ENCODE data around the gene HNRNPD.
"Not testable (repeated sequence)": the region's sequence is repeated elsewhere in the genome, so short reads cannot be mapped to it uniquely, and the experiment has no call there.

The HNRNPD gene

GRCh38 chr4:82373816-82374625, at the start of gene HNRNPD:
Gene HNRNPD, minus strand, starts transcription at chr4:82373991. Its CDS starts 313 bp downstream, at chr4:82373678.
- peak; percentile 93 for DNase-seq

- DNase-seq: no peak
Observed at GRCh38 chr4:82422616-82423015, 48.8 kb upstream of the HNRNPD start.

GRCh38 chr4:82421796-82422560, 48.2 kb upstream of the HNRNPD start:
- DNase-seq: no peak

GRCh38 chr4:82419451-82419850, 45.7 kb upstream of the HNRNPD start:
- no peak for DNase-seq

GRCh38 chr4:82415922-82416365, 42.2 kb upstream of the HNRNPD start:
- DNase-seq: no peak

GRCh38 chr4:82415061-82415460, 41.3 kb upstream of the HNRNPD start:
- not testable (repeated sequence) for DNase-seq

GRCh38 chr4:82403725-82404124, 29.9 kb upstream of the HNRNPD start:
- DNase-seq: no peak

GRCh38 chr4:82402196-82402775, 28.5 kb upstream of the HNRNPD start:
- no peak for DNase-seq

GRCh38 chr4:82401600-82401999, 27.8 kb upstream of the HNRNPD start:
- no peak for DNase-seq

GRCh38 chr4:82398263-82398662, 24.5 kb upstream of the HNRNPD start:
- no peak for DNase-seq

GRCh38 chr4:82397527-82397926, 23.7 kb upstream of the HNRNPD start:
- no peak for DNase-seq

- DNase-seq: no peak
Observed at GRCh38 chr4:82394896-82395295, 21.1 kb upstream of the HNRNPD start.

GRCh38 chr4:82390061-82390460, 16.3 kb upstream of the HNRNPD start:
- DNase-seq: not testable (repeated sequence)

GRCh38 chr4:82388405-82388804, 14.6 kb upstream of the HNRNPD start:
- no peak for DNase-seq

- DNase-seq: not testable (repeated sequence)
Observed at GRCh38 chr4:82386312-82386711, 12.5 kb upstream of the HNRNPD start.

GRCh38 chr4:82382751-82383150, 9.0 kb upstream of the HNRNPD start:
- DNase-seq: no peak

- DNase-seq: no peak
Observed at GRCh38 chr4:82381661-82382296, 8.0 kb upstream of the HNRNPD start.

GRCh38 chr4:82381235-82381634, 7.4 kb upstream of the HNRNPD start:
- DNase-seq: no peak

GRCh38 chr4:82380831-82381230, 7.0 kb upstream of the HNRNPD start:
- DNase-seq: no peak

GRCh38 chr4:82380344-82380743, 6.6 kb upstream of the HNRNPD start:
- no peak for DNase-seq

GRCh38 chr4:82376109-82376508, 2.3 kb upstream of the HNRNPD start:
- no peak for DNase-seq

GRCh38 chr4:82373486-82373815, 340 bp downstream of the HNRNPD start:
- DNase-seq: no peak

All from stimulated activated naive CD4-positive, alpha-beta T cell treated with Interleukin-2 at 50 U/mL for 16 hours (primary cell).